ENCODE results near the gene NXPE3.

Gene NXPE3

GRCh38 chr3:101827211-101828174 lies 48.5 kb downstream of the NXPE3 start (continued):
- TF ChIP-seq SCRT1 (tag by site-specific recombination; IDR thresholded peaks at IDR 0.05; ENCODE audit: borderline replicate concordance) (no peak), ZNF366 (tag by site-specific recombination; conservative IDR thresholded peaks at IDR 0.05) (no peak), ZBTB17 (tag by site-specific recombination; IDR thresholded peaks at IDR 0.05) (peak; percentile 81), ZNF155 (tag by site-specific recombination; IDR thresholded peaks at IDR 0.05) (no peak), ZNF555 (tag by site-specific recombination; conservative IDR thresholded peaks at IDR 0.05) (no peak), PRDM10 (tag by site-specific recombination; IDR thresholded peaks at IDR 0.05) (peak; percentile 74), ZNF302 (tag by site-specific recombination; IDR thresholded peaks at IDR 0.05; ENCODE audit: low read depth) (no peak), ZNF404 (tag by site-specific recombination; IDR thresholded peaks at IDR 0.05) (no peak), ZEB2 (tag by site-specific recombination; IDR thresholded peaks at IDR 0.05) (peak; percentile 32; the same call in 1 of the 2 replicates), TCF7L2 (IDR thresholded peaks at IDR 0.05; ENCODE audit: borderline replicate concordance, low read depth, low read length) (peak; percentile 65; the same call in 1 of the 2 replicates)

- peak overlapping the region; percentile 38 for H3K4me3 ChIP-seq (ENCODE audit: low read depth, low read length)
- ChIA-PET CTCF (interaction anchor here (0.7 to 1.0 kb wide), 2 partner anchors 25 to 422 kb away, joined by 3 to 4 read pairs; no protein-coding TSS in a partner anchor), POLR2A (interaction anchor here (1.9 kb wide), 1 partner anchor 21 kb away, joined by 14 read pairs; the partner anchor contains the start of gene NFKBIZ)
- H3K9me3 ChIP-seq (ENCODE audit: control insufficient read depth, insufficient read depth, low read depth, low read length) = no peaks in the 10 kb centered on the region
- no peaks in the 10 kb centered on the region for H3K4me1 ChIP-seq (ENCODE audit: control insufficient read depth, insufficient read depth, low read length)
- no peaks in the 10 kb centered on the region; a peak in 1 of 3 replicates for H3K36me3 ChIP-seq (ENCODE audit: control insufficient read depth in 2 of 2, insufficient read depth in 1 of 2, low read length in 2 of 2)
- no peak overlapping the region for H3K27ac ChIP-seq (ENCODE audit: extremely low read depth, low read depth, low read length)
- TF ChIP-seq INSM2 (tag by site-specific recombination; IDR thresholded peaks at IDR 0.05) (no peak), PRDM4 (tag by site-specific recombination; IDR thresholded peaks at IDR 0.05) (peak; percentile 39; the same call in 1 of the 2 replicates), TRIM28 (IDR thresholded peaks at IDR 0.05; ENCODE audit: borderline replicate concordance, low read length) (no peak), ZSCAN30 (tag by site-specific recombination; IDR thresholded peaks at IDR 0.05) (no peak), HOXD13 (CRISPR knock-in tag; IDR thresholded peaks at IDR 0.05; ENCODE audit: borderline replicate concordance) (no peak), TSHZ1 (tag by site-specific recombination; IDR thresholded peaks at IDR 0.05; ENCODE audit: borderline replicate concordance) (peak; percentile 29; the same call in 1 of the 2 replicates), PRDM6 (tag by site-specific recombination; IDR thresholded peaks at IDR 0.05) (peak; percentile 44; the same call in 1 of the 2 replicates), KLF10 (tag by site-specific recombination; IDR thresholded peaks at IDR 0.05) (peak; percentile 35; the same call in 1 of the 2 replicates), ZNF223 (tag by site-specific recombination; IDR thresholded peaks at IDR 0.05) (no peak), ZNF645 (tag by site-specific recombination; IDR thresholded peaks at IDR 0.05) (no peak)
Observed at GRCh38 chr3:101828276-101828675, 49.3 kb downstream of the NXPE3 start.
